Gastrocnemius medialis (tissue), 4 donors: ENCODE results near the gene GPAT3. TPM values are rescaled to one million over a fixed set of nuclear protein-coding genes. Genes with fewer than 3 reads are reported as not detected.
"Not testable (repeated sequence)": the region's sequence is repeated elsewhere in the genome, so short reads cannot be mapped to it uniquely, and the experiment has no call there.

Experiments
- ATAC-seq, 2 donors: fragments of 150-250 bp; one replicate each; pipeline ENCODE4 v1.9.1; 2016
- DNase-seq, 2 donors: peaks; one replicate each; pipeline ENCODE4 v3.0.0-alpha.2; 2019
- H3K27ac ChIP-seq, 4 donors: fragments of 200-600 bp; sonication (generic); 1 replicate in 1 of 4; 2 replicates in 3 of 4; pipeline ENCODE4 v1.5.1; 2016 to 2018; ENCODE audit warnings: mild to moderate bottlenecking in 2 of 4, moderate library complexity in 1 of 4
- H3K27me3 ChIP-seq, 3 donors: fragments of 200-600 bp; sonication (generic) in 2 of 3; 1 replicate in 1 of 3; 2 replicates in 2 of 3; pipeline versions ENCODE4 v1.5.1 to v1.6.0; 2016 to 2019; ENCODE audit warnings: mild to moderate bottlenecking in 1 of 3, moderate library complexity in 1 of 3
- H3K36me3 ChIP-seq, 2 donors: fragments of 200-600 bp; sonication (generic) in 1 of 2; one replicate each; pipeline ENCODE4 v1.5.1; 2017 to 2018
- H3K4me1 ChIP-seq, 2 donors: fragments of 200-600 bp; sonication (generic) in 1 of 2; one replicate each; pipeline ENCODE4 v1.5.1; 2016 to 2017; ENCODE audit warnings: mild to moderate bottlenecking in 2 of 2
- H3K4me3 ChIP-seq, 4 donors: fragments of 200-600 bp; sonication (generic) in 3 of 4; 1 replicate in 1 of 4; 2 replicates in 3 of 4; pipeline ENCODE4 v1.5.1; 2016 to 2019; ENCODE audit warnings: mild to moderate bottlenecking in 2 of 4
- H3K9me3 ChIP-seq, 3 donors: fragments of 200-600 bp; sonication (generic) in 2 of 3; 1 replicate in 1 of 3; 2 replicates in 2 of 3; pipeline ENCODE4 v1.5.1; 2016 to 2019
- POLR2A ChIP-seq, 2 donors: fragments of 450-650 bp; IDR thresholded peaks; one replicate each; pipeline ENCODE4 v1.6.1; 2017; ENCODE audit warnings: antibody characterized with exemption in 2 of 2, mild to moderate bottlenecking in 2 of 2, moderate library complexity in 2 of 2
- in situ Hi-C, 4 donors: fragments of 200-750 bp; cut with MboI; loops; one replicate each; pipeline versions ENCODE4 v1.15.0 to v1.8.0; 2017; ENCODE audit warnings: low sequenced_read_pairs in 4 of 4
- intact Hi-C: fragments of 100-400 bp; cut with DNase I; formaldehyde crosslinking; loops from one replicate; pipeline ENCODE4 v1.15.1; 2023; ENCODE audit warnings: low total_unique reads
- total RNA-seq, 4 donors: library from RNA; depleted of rRNA; stranded (reverse); fragments of >200 nt; gene quantifications; one replicate each; pipeline versions ENCODE4 v1.1.0 to v1.2.3, GENCODE V29; 2016
- TF ChIP-seq, protein P1 (sequence below), 5 experiments: fragments of 450-650 bp in 3 of 5; fragments of 200-600 bp in 2 of 5; sonication (generic) in 2 of 5; IDR thresholded peaks in 4 of 5; conservative IDR thresholded peaks in 1 of 5; 1 replicate in 4 of 5; 2 replicates in 1 of 5; pipeline ENCODE4 v1.5.1; 2016 to 2019; ENCODE audit warnings: antibody characterized with exemption in 5 of 5, mild to moderate bottlenecking in 3 of 5, moderate library complexity in 3 of 5

GPAT3 gene
- total RNA-seq, 4 donors from 2014 or later = 9.5 to 183 (median 26.5) TPM

DNA sequence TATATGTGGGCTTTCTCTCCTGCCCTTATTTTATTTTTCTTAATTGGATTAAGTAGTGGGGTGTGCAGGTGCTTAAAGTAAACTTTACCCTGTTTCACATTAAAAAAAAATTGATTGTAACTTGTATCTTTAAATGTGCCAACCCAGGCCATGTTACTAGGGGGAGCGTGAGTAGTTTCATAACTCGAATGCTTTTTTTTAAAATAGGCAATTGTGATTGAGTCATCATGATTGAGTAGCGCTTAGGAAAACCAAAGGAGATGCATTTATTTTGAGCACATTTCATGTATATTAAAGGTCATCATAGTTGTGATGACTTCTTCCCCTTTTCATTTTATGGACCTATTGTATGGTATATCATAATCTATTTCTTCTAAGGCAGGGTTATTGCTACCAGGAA lies 32.2 kb downstream of the GPAT3 start:
- H3K36me3 ChIP-seq = no peaks in the 10 kb centered on the region
- ATAC-seq (no peak), DNase-seq (no peak)
- H3K4me1 ChIP-seq = peaks cover 4 to 19% of the 10 kb centered on the region in 2 donors
- H3K4me3 ChIP-seq = no peak overlapping the region
- intact Hi-C loops = no loop called here
- no peaks in the 10 kb centered on the region for H3K9me3 ChIP-seq
- no peak overlapping the region for H3K27ac ChIP-seq
- in situ Hi-C loops = no loop called here
- no peak for TF ChIP-seq POLR2A (IDR thresholded peaks at IDR 0.05)
- TF ChIP-seq, protein P1, sequence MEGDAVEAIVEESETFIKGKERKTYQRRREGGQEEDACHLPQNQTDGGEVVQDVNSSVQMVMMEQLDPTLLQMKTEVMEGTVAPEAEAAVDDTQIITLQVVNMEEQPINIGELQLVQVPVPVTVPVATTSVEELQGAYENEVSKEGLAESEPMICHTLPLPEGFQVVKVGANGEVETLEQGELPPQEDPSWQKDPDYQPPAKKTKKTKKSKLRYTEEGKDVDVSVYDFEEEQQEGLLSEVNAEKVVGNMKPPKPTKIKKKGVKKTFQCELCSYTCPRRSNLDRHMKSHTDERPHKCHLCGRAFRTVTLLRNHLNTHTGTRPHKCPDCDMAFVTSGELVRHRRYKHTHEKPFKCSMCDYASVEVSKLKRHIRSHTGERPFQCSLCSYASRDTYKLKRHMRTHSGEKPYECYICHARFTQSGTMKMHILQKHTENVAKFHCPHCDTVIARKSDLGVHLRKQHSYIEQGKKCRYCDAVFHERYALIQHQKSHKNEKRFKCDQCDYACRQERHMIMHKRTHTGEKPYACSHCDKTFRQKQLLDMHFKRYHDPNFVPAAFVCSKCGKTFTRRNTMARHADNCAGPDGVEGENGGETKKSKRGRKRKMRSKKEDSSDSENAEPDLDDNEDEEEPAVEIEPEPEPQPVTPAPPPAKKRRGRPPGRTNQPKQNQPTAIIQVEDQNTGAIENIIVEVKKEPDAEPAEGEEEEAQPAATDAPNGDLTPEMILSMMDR (IDR thresholded peaks at IDR 0.05 in 4 of 5, conservative IDR thresholded peaks at IDR 0.05 in 1 of 5) = no peak
- H3K27me3 ChIP-seq = no peaks in the 10 kb centered on the region

DNA sequence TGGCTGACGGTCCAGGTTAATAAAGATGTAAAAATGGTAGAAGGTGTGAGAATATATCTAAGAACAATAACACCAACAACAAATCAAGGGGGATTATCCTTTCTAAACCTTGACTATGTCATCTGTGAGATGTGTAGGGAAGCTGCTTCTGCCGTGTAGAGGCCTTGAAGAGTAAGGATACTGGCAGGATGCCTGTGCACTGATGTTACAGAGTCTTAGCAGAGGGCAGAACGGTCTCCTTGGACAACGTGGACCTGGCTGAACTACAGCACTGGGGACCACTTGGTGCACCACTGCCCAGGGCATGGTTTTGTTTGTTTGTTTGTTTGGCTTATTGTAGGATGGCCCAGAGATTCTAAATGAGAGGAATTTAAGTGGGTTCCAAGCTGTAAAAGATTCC lies 33.5 kb downstream of the GPAT3 start:
- H3K36me3 ChIP-seq = no peaks in the 10 kb centered on the region
- ATAC-seq (peak in 1 of 2 donors; percentile 53), DNase-seq (peak in 1 of 2 donors; percentile 43)
- no peak for TF ChIP-seq POLR2A (IDR thresholded peaks at IDR 0.05)
- TF ChIP-seq, protein P1 (IDR thresholded peaks at IDR 0.05 in 4 of 5, conservative IDR thresholded peaks at IDR 0.05 in 1 of 5) = no peak
- peaks cover 13 to 30% of the 10 kb centered on the region in 2 donors for H3K4me1 ChIP-seq
- in situ Hi-C loops (no loop called here), intact Hi-C loops (no loop called here)
- no peaks in the 10 kb centered on the region for H3K27me3 ChIP-seq
- H3K9me3 ChIP-seq = no peaks in the 10 kb centered on the region
- peak overlapping the region in 3 of 4 donors; percentile 24 to 44 (median 30) for H3K27ac ChIP-seq
- no peak overlapping the region for H3K4me3 ChIP-seq

DNA sequence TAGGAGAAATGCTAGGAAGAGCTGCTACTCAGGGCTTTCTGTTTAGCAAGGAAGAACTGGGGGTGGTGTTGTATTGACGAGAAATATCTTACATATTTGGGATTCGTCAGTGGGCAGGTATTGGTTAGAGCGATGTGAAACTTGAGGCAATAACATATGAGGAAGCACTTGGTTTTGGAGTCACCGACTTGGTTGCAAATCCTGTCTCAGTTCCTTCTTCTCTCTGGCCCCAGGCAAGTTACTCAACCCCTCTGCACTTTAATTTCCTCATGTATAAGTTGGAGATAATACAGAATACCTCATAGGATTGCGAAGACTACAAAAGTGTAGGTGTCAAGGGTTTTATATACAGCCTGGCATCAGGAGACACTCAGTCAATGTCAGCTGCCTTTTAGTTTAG lies 34.1 kb downstream of the GPAT3 start:
- in situ Hi-C loops = no loop called here
- peak overlapping the region in 2 of 4 donors; percentile 30 to 44 for H3K27ac ChIP-seq
- TF ChIP-seq POLR2A (IDR thresholded peaks at IDR 0.05) = no peak
- TF ChIP-seq, protein P1 (IDR thresholded peaks at IDR 0.05 in 4 of 5, conservative IDR thresholded peaks at IDR 0.05 in 1 of 5) = no peak

DNA sequence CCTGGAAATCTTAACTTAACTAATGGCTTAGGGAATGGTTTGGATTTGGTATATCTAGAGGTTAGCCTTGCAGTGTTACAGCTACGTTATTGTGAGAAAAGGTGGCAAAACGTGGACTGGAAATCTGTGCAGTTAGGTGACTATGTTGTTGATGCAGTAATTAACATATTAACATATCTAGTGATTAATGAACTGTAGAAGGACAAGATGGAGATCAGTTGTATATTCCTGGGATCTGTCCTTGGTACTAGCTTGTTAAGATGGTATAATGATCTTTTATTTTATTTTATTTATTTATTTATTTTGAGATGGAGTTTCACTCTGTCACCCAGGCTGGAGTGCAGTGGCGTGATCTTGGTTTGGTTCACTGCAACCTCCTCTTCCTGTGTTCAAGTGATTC lies 36.9 kb downstream of the GPAT3 start:
- Histone ChIP-seq H3K27me3 (no peaks in the 10 kb centered on the region), H3K36me3 (no peaks in the 10 kb centered on the region), H3K27ac (peak overlapping the region; percentile 72 to 82 (median 82)), H3K4me3 (no peak overlapping the region), H3K4me1 (peaks cover 14 to 43% of the 10 kb centered on the region in 2 donors), H3K9me3 (no peaks in the 10 kb centered on the region)
- DNase-seq (no peak), ATAC-seq (no peak)
- in situ Hi-C loops (no loop called here), intact Hi-C loops (loop anchor here (5.0 kb wide), 1 partner anchor 36 kb away; the partner anchor contains the start of gene GPAT3)
- TF ChIP-seq, protein P1 (IDR thresholded peaks at IDR 0.05 in 4 of 5, conservative IDR thresholded peaks at IDR 0.05 in 1 of 5) = no peak
- TF ChIP-seq POLR2A (IDR thresholded peaks at IDR 0.05) = no peak

More for the DNA sequence above, 34.1 kb downstream of the GPAT3 start:
- peaks cover 13 to 30% of the 10 kb centered on the region in 2 donors for H3K4me1 ChIP-seq
- H3K27me3 ChIP-seq = no peaks in the 10 kb centered on the region
- no peaks in the 10 kb centered on the region for H3K9me3 ChIP-seq
- H3K4me3 ChIP-seq = no peak overlapping the region
- intact Hi-C loops = loop anchor here (5.0 kb wide), 1 partner anchor 33 kb away; the partner anchor contains the start of gene GPAT3
- DNase-seq (no peak), ATAC-seq (no peak)
- H3K36me3 ChIP-seq = no peaks in the 10 kb centered on the region

DNA sequence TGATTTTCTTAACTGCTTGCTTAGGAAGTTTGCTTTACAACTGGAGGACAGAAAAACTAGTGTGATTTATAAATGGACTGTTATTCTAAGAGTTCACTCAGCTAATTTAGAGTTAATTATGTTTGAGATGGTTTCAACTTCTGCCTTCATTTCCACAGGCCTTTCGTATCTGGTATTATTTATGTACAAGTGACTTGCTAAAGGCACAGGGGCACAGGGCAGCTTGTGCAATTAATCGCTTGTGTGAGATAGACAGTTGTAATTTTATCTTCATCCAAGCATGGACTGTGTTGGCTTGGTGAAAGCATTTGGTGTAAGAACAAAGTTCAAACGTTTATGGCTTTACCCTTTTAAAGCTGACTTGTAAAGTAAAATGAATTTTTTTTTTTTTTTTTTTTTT lies 38.3 kb downstream of the GPAT3 start:
- ATAC-seq (peak; percentile 92 to 96), DNase-seq (peak; percentile 43 to 69)
- H3K27ac ChIP-seq = peak overlapping the region; percentile 72 to 82 (median 82)
- H3K27me3 ChIP-seq = no peaks in the 10 kb centered on the region
- no peak for TF ChIP-seq POLR2A (IDR thresholded peaks at IDR 0.05)
- TF ChIP-seq, protein P1 (IDR thresholded peaks at IDR 0.05 in 4 of 5, conservative IDR thresholded peaks at IDR 0.05 in 1 of 5) = no peak
- intact Hi-C loops (loop anchor here (5.0 kb wide), 1 partner anchor 37 kb away; the partner anchor contains the start of gene GPAT3), in situ Hi-C loops (no loop called here)
- no peaks in the 10 kb centered on the region for H3K9me3 ChIP-seq
- no peaks in the 10 kb centered on the region for H3K36me3 ChIP-seq
- H3K4me1 ChIP-seq = peaks cover 12 to 43% of the 10 kb centered on the region in 2 donors
- H3K4me3 ChIP-seq = no peak overlapping the region

DNA sequence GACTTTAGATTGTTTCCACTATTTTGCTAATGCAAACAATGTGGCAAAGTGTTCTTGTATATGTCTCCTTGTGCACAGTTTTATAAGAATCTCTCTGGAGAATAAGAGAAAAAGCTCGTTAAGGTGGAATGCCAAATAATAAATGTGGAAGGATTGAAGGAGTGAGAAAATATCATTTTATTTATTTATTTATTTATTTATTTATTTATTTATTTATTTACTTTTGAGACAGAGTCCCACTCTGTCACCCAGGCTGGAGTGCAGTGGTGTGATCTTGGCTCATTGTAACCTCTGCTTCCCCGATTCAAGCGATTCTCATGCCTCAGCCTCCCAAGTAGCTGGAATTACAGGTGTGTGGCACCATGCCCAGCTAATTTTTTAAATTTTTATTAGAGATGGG lies 40.3 kb downstream of the GPAT3 start:
- H3K4me3 ChIP-seq, intact Hi-C loops, in situ Hi-C loops, ATAC-seq, H3K27ac ChIP-seq, H3K36me3 ChIP-seq, DNase-seq, H3K27me3 ChIP-seq, H3K9me3 ChIP-seq: not testable (repeated sequence)
- H3K4me1 ChIP-seq = peaks cover 12 to 36% of the 10 kb centered on the region in 2 donors
